Measurements from ENCODE around the gene MORN1.

Gene MORN1

DNA sequence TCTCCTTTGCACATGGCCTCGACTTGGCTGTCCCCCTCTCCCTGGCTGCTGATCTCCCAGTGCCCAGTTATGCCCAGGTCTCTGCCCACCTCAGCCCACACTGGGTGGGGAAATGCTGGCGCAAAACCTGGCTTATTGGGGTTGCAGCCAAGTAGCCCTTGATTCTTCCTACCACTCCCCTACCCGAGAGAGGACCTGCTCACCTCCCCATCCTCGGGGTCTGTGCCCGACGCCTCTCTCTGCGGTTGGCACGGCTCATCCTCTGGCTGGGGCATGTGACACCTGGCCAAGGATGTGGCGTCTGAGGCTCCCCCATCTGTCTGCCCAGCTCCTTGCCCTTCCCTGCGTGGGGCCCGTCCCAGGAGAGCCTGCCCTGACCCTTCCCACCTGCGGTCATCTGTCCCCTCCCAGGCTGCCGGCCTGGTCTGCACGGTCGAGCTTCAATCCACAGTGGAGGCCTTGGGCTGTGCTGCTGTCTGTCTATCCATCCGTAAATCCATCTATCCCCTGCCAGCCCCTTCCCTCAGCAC, 27.5 kb upstream of the MORN1 start:
- no peak for DNase-seq

DNA sequence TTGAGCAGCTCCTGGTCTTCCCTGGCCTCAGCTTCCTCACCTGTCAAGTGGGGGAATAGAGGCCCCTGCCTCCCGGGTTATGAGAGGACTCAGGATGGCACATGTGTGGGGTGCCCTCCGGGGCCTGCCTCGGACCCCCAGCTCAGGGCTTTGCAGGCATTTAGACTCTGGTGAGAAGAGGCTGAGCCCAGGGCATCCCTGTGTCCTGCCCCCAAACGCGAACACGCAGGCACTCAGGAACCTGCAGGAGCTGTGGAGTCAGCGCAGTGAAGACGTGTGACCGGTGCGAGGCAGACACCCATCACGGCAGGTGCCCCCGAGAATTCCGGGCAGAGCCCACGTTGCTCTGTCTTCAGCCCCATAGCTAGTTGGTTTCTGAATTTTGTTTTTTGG, 26.5 kb upstream of the MORN1 start:
- DNase-seq: no peak

DNA sequence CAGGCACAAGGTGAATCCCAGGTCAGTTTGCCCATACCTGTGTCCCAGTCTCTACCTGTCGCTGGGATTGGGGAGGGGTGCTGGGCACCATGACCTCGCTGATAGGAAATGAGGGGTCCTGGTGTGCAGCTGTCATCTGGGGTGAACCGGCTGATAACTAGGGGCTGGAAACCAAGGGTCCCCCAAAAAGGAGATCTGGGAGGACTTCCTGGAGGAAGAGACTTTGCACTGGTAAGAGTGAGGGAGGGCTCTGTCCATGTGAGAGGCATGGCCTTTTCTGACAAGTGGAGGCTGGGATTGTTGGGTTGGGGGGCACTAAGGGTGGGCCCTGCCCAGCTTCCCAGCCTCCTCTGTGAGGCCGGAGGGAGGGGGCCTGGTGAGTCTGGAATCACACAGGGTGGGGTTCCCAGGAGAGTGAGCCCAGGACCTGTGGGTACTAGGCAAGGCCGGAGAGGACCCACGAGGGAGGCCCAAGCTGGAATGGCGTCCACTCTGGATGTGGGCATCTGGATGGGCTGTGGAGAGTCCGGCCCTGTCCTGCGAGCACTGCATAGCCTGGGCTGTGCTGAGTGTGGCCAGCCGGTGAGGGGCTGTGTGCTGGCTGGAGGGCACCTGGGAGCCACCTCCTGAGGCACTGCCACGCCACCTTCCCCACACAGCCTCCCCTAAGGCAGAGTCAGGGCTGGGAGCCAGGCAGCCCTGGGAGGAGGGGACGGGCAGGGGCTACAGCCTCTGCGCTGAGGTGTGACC, 25.9 kb upstream of the MORN1 start:
- DNase-seq: no peak

DNA sequence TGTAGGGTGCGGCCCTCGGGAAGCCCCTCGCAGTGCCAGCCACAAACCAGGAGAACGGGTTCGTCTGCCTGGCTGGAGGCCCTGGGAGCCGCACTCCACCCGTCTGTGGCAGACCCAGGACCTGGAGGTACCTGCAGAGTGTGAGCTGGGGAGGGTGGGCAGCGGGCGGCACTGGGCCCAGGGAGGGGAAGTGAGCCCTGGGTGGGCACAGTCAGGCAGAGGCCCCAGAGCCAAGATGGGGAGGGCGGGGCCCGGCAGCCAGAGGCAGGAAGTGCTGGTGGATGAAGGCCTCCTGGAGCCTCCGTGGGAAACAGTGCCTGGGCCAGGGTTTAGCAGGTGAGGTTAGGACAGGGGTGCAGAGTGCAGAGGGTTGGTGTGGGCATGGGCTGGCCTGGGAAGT, 25.0 kb upstream of the MORN1 start:
- no peak for DNase-seq

DNA sequence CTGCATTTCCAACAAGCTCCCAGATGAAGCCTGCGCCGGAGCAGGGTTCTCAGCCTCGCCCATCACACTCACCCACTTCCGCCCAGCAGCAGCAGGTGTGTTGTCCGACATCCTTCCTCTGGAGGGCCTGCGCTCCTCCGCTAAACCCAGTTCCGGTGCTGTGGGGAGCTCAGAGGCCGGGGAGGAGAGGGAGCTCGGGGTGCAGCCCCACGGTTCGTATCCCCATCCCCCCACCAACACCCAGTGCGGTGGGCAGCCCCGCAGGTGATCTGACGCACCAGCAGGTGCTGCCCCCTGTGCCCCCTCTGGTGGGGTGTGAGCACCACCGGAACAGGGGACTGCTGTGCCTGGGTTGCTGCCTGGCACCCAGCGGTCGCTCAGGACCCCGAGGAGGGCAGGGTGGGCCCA, 24.5 kb upstream of the MORN1 start:
- DNase-seq: peak in 1 of 2 experiments; percentile 44

DNA sequence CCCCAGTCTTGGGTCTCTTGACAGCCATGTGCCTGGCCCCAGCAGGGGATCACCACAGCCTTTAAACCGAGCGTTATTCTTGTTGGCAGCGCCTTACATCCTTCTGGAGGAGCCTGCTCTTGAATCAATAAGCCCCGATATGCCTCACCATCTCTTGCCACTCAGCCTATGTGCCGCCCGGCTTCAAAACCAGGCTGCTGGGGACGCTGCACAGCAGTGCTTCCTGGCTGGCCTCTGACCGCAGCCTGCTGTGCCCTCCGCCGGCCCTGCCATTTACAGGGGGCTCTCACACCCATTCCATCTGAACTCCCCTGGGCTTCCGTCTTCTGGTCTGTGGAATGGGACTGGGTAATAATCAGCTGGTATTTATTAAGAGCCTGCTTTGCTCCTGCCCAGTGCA, 24.0 kb upstream of the MORN1 start:
- no peak for DNase-seq

DNA sequence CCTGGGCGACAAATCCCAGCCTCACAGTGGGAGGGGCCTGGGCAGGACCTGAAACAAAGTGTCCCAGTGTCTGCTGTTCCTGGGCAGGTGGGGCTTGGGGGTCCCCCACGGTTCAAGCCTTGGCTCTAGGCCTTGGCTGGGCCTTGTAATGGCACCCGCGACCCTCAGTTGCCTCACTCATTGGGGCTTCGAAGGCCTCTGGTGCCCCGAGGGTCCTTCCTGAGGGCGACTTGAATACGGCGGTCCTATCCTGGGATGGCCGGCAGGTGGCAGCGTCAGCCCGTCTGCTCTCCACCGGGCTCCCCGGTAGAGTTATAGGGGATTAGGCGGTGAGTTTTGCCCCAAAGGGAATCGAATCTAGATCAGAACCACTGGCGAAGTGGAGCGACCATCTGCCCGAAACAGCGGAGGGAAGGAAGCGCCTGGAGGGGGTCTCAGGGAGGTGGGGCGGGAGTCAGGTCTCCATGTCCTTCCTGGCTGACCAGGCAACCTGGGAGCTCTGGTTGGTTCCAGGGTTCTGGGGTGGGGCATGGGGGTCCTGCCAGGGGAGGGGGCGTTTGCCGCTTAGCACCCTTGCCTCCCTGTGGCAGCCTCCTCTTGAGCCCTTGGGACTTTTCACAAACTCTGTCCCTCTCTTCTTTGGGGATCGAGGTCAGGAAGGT, 23.1 kb upstream of the MORN1 start:
- peak; percentile 35 to 78 for DNase-seq

DNA sequence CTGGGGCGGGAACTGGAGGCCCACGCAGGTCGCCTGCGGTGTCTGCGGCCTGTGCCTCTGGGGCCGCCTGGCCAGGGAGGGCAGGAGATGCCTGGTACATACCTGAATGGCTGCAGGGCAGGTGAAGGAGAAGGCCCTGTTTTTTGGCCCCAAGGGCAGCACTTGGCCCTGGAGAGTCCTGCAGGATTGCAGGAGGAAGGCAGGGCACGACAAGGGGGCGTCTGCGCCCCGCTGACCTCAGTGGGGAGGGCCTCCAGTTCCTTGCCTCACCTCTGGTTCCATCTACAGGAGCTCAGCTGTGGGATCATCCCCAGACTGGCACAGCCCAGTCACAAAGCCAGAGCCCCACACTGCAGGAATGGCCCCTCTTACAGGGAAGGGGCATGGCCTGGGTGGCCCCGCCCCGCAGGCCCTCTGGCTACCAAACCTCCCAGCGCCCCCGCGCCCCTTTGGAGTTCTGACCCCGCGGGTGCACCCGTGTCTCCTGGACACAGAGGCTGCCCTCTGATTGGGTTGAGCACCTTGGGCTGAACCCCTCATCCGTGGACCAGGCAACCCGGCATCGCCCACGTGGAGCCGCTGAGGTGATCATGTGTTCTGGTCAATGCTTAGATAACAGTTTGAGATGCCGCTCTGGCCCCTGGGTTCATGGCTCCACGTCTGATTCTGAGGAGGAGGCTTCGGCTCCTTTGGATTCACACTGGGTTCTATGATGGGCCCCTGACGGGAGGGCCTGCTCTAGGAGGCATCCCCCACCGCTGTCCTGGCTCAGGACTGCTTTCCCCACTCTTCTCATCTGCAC, 22.3 kb upstream of the MORN1 start:
- DNase-seq: no peak

DNA sequence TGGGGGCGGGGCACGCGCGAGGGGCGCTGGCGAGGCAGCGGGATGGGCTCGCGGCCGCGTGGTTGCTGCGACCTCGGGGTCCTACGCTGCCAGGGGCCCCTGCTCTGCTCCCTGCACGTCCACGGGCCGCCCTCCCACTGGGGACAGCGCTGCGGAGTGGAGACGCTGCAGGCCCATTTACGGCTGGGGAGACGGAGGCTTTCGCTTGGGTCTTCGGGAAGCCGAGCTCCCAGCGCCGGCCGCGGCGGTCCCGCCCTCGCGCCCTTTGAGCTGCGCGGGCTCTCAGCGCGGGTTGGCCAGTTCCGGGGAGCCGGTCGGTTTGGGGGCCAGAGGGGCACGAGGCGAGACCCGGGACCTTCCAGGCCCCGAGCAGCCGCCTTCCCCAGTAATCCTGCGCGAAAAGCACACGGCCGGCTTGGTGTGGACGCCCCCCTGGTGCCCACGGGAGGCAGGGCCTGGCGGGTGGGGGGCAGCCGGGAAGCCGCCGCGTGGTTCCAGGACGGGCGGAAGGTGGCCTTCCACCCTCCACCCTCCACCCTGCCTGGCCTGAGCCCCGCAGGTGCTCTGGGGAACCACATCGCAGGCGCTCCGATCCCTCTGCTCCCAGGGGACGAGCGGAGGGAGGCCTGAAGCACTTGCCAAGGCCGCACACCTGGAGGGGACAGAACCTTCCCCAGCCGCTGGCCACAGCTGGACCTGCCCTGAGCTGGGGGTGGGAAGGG, 21.6 kb upstream of the MORN1 start:
- DNase-seq: peak in 1 of 2 experiments; percentile 84

DNA sequence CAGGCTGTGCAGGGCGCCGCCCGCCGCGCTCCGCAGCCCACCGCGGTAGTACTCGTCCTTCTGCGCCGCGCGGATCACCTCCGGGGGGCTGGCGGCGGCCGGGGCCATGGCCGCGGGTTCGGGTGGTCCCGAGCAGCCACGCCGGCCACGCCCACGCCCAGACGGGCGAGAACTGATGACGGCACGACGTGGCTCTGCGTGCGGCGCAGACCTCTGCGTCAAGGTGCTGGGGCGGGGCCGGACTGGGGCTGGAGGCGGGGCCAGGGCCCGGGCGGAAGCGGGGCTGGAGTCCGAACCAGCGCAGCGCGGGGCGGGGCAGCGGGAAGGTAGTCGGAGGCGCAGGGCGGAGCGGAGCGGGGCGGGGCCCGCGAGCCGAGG, 21.0 kb upstream of the MORN1 start, which contains the start of gene PEX10:
TSS of gene PEX10 (minus strand) at position 170 of the 378 bp plus-strand sequence. CDS start at position 108, 62 bp downstream.
- peak; percentile 80 to 98 for DNase-seq

DNA sequence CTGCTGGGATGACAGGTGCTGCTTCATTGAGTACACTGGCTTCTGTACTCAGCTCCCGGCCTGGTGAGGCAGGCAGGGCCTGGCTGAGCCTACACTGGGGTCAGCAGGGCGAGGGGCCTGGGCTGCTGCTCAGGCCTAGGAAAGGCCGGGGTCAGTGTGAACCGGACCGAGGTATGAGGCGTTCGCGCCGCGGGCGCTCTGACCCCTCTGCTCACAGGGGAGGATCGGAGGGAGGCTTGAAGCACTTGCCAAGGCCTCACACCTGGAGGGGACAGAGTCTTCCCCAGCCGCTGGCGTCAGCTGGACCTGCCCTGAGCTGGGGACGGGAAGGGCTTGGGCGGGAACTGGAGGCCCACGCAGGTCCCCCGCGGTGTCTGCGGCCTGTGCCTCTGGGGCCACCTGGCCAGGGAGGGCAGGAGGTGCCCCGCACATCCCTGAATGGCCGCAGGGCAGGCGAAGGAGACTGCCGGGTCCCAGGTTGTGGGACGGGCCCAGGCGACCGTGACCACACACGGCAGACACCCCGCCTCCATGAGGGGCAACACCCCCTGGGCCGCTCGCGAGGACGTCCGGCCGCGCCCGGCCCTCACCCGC, 20.5 kb upstream of the MORN1 start:
- no peak for DNase-seq

DNA sequence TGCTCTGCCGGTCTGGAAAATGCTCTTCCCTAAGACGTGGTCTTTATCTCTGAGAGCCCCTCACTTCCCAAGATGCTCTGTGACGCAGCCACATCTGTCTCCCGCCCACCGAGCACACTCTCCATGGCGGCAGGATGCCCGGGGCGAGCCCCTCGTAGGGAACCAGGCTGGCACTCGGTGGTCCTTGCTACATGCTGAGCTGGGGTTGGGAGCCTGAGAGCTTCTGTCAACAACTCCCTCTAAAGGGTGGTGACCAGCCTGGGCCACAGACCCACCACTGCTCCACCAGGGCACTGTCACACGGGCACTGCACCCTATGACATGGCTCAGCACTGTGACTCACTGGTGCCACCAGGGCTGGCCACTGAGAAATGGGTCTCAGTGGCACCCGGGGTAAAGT, 18.4 kb upstream of the MORN1 start:
- DNase-seq: no peak

DNA sequence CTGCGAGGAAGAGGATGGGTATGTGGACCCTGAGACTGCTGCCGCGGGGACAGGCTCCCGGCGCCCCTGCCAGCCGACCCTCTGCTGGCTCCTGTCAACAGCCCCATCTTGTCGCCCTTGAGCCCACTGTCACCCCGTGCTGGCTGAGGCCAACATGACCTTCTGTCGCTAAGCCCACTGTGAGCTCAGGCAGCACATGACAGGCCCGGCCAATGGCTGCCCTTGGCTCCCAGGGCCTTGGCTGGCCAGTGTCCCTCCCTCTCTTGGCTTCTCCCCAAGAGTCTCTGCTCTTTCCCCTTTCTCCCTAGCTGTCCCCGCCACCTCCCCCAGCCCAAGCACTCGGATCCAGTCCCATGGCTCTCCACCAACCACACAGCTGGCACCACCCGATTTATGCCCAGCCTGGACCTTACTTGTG, 17.5 kb upstream of the MORN1 start:
- DNase-seq: no peak

DNA sequence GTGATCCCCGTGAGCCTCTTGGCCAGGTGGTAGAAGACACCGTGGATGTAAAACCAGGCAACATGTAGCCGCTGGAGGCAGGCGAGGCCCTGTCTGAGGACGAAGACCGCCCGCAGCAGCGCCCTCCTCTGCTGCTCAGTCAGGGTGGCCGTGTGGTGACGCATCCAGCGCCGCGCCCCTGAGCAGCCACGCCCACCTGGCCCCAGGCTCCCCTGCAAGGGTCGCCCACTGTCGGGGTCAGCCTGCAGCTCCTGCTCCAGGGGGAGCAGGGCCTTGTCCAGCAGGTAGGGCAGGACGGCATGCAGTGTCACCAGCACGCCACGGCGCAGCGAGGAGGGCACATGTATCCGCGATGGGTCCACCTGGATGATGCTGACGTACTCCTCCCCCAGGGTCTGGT, 17.1 kb upstream of the MORN1 start:
- no peak for DNase-seq

DNA sequence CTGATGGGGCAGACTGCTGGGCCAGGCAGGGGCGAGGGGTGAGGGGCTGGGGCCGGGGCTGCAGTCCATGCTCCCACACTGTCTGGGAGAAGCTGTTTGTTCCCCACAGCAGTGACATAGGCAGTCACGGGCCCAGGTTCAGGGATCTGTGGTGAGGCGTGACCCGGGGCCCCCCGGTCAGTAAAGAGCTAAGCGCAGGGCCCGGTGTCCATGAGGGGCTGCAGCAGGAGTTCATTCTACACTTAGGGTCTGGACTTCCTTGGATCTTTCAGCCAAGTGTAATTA, 16.6 kb upstream of the MORN1 start:
- no peak for DNase-seq

DNA sequence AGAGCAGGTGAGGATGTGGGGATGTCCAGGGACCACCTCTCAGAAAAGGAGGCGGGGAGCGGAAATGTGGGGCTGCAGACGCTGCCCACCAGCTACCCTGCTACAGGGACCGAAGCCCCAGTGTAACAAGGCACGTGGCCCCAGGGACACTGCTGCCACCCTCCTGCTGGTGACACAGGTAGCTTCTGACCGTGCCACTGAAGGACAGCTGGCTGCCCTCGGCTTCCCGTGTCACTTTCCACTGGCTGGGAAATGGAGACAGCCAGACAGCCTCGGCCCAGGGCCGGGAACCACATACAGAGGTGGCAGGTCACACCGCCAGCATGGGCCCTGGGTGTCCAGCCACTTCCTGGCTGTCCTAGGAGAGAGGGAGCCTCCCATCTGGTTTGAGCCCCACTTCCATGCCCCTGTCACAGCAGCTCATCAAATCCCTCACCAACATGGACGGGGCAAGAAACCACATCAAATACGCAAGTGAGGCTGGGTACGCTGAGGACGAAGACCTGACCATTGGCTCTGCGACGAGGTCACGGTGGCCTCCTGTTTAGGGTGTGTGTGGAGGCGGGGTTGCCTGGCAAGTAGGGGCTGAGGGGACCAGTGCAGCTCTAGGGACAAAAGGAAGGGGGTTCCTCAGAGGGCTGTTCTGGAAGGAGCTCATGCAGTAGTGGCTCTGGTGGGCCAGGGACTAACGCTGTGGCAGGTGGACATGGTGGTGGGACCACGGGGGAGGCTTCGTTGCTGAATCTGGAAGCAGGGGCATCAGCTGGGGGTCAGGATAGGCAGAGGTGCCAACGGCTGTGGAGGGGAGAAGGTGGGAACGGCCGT, 16.0 kb upstream of the MORN1 start:
- no peak for DNase-seq

DNA sequence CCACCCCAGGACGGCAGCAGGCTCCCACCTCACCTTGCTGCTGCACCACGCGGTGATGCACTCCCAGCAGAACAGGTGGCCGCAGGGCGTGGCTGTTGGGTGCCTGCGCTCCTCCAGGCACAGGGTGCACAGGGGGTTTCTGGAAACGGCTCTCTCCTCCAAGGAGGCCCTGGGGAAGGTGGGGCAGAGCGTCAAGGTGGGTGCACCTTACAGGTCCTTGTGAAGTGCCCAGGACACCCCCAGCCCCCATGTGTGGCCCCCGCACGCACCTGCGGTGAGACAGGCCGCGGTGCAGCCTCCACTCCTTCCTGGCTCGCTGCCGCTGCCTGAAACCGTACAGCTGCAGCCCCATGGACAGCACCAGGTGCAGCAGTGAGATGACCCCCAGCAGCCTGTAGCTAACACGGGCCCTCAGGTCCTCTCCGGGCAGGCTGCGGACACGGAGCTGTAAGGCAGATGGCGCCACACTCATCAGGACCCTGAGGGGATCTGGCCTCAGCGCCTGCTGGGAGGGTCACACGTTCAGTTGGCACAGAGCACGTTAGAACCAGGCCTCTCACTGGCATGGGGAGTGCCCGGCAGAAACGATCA, 15.2 kb upstream of the MORN1 start:
- no peak for DNase-seq

DNA sequence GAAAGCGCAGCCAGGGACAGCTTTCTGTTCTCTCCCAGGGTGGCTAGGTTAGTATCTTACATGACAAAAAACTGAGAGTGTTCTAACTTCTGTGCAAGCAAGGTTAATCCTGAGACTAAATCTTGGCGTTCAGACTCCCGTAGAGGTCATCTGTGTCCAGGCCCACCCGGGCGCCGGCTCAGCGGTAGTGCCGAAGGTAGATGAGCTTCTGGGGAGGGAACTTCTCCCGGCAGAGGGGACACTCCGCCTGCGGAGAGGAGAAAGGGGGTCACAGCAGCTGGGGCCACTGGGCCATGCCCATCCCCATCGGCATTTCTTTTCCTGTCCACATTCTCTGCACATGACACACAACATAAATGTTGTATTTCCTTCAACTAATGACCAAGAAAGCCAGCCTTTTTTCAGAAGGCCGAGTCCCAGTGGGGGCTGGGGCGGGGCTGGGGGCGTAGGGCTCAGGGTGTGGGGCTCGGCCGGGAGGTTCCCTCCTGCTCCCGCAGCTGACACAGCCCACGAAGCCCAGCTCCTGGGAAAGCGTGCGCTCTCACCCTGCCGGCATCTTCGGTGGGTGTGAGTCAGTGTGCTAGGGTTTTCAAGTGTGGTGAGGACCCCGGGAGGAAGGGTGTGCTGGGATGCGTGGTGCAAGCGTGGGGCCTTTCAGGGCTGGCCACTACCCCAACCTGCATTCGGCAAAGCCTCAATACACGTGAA, 14.4 kb upstream of the MORN1 start:
- DNase-seq: no peak

DNA sequence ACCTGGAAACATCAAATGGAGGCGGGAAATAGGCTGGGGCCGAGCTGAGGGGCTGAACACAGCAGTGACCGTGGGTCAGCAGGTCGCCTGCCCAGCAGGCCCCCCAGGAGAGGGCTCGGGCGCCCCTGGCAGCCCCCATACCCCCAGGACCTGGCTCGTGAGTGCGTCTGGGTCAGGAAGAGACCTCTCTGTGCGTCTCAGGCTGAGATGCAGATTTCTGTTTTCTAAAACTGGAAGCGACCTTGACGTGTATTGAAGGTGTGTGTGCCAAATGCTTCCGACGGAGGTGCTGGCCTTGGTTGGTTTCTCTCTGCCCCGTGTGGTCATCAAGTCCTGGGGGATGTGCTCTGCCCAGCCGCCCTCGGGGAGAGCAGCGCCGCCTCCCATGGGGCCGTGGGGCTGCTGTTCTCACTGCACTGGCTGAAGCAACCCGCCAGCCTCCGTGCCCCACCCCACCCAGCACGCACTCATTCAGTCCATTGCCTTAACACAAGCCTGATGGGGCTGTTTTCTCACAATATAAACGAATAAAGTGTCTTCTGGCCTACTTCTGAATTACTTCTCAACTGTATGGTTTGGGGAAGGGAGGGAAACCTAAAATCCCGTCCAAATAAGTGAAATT, 13.6 kb upstream of the MORN1 start:
- no peak for DNase-seq
